GM23338 (cell line): Measurements from ENCODE around the gene ANKRD40. TPM values are rescaled to one million over a fixed set of nuclear protein-coding genes. Genes with fewer than 3 reads are reported as not detected.

Experiments
- ATAC-seq: fragments of 200-7000 bp; cut with Tn5 transposase; 3 replicates; pipeline ENCODE4 v1.9.1; 2020
- DNase-seq: peaks from one replicate; pipeline ENCODE4 v3.0.0-alpha.2; 2015; ENCODE audit warnings: low spot score
- H2AFZ ChIP-seq: fragments of 200-600 bp; sonication (generic); 2 replicates; pipeline ENCODE4 v1.8.0; 2016; ENCODE audit warnings: antibody characterized with exemption, mild to moderate bottlenecking, moderate library complexity
- H3F3A ChIP-seq: fragments of 200-600 bp; sonication (generic); replicated peaks from 2 replicates; pipeline ENCODE4 v1.8.0; 2017; ENCODE audit warnings: antibody characterized with exemption, mixed run types, low read depth
- H3K27ac ChIP-seq: fragments of 200-600 bp; sonication (generic); 2 replicates; pipeline ENCODE4 v1.6.1; 2016; ENCODE audit warnings: low read depth
- H3K27me3 ChIP-seq: fragments of 200-600 bp; sonication (generic); 2 replicates; pipeline ENCODE4 v1.8.0; 2016; ENCODE audit warnings: mild to moderate bottlenecking, mixed run types, moderate library complexity; ENCODE audit not compliant: insufficient read depth
- H3K36me3 ChIP-seq: fragments of 200-600 bp; sonication (generic); 2 replicates; pipeline ENCODE4 v1.8.0; 2016; ENCODE audit warnings: mild to moderate bottlenecking; ENCODE audit not compliant: insufficient read depth
- H3K4me1 ChIP-seq: fragments of 200-600 bp; sonication (generic); 2 replicates; pipeline ENCODE4 v1.8.0; 2016; ENCODE audit warnings: mild to moderate bottlenecking, moderate library complexity; ENCODE audit not compliant: insufficient read depth
- H3K4me2 ChIP-seq: fragments of 200-600 bp; sonication (generic); 2 replicates; pipeline ENCODE4 v1.7.1; 2017; ENCODE audit warnings: mixed run types
- H3K4me3 ChIP-seq: fragments of 200-600 bp; sonication (generic); 2 replicates; pipeline ENCODE4 v1.6.1; 2016; ENCODE audit warnings: mixed run types
- H3K79me2 ChIP-seq: fragments of 200-600 bp; sonication (generic); replicated peaks from 2 replicates; pipeline ENCODE4 v1.8.0; 2017; ENCODE audit warnings: mild to moderate bottlenecking; ENCODE audit not compliant: insufficient read depth
- H3K9me2 ChIP-seq: fragments of 200-600 bp; sonication (generic); 2 replicates; pipeline ENCODE4 v1.8.0; 2017; ENCODE audit not compliant: insufficient read depth
- H4K20me1 ChIP-seq: fragments of 200-600 bp; sonication (generic); replicated peaks from 2 replicates; pipeline ENCODE4 v1.8.0; 2017; ENCODE audit warnings: mild to moderate bottlenecking; ENCODE audit not compliant: insufficient read depth
- H3K27ac Mint-ChIP-seq: 2 replicates; pipeline ENCODE4 v1.8.0; 2020; ENCODE audit warnings: inconsistent platforms, mild to moderate bottlenecking, moderate library complexity, mixed read lengths
- H3K27me3 Mint-ChIP-seq: 3 replicates; pipeline ENCODE4 v1.8.0; 2022; ENCODE audit warnings: low read depth, mild to moderate bottlenecking, moderate library complexity, mixed read lengths, inconsistent platforms; ENCODE audit not compliant: insufficient read depth, poor library complexity
- H3K36me3 Mint-ChIP-seq: 3 replicates; pipeline ENCODE4 v1.8.0; 2021; ENCODE audit warnings: low read depth, mild to moderate bottlenecking, inconsistent platforms, moderate library complexity, mixed read lengths
- H3K4me1 Mint-ChIP-seq: 3 replicates; pipeline ENCODE4 v1.8.0; 2020; ENCODE audit warnings: mild to moderate bottlenecking, inconsistent platforms, mixed read lengths
- H3K4me3 Mint-ChIP-seq: 3 replicates; pipeline ENCODE4 v1.8.0; 2021; ENCODE audit warnings: moderate library complexity, mild to moderate bottlenecking, inconsistent platforms, mixed read lengths
- H3K9me3 Mint-ChIP-seq: 3 replicates; pipeline ENCODE4 v1.8.0; 2020; ENCODE audit warnings: moderate library complexity, mild to moderate bottlenecking, inconsistent platforms, mixed read lengths
- EZH2 ChIP-seq: fragments of 200-600 bp; sonication (generic); IDR thresholded peaks from one replicate; pipeline ENCODE4 v1.8.0; 2017; ENCODE audit warnings: antibody characterized with exemption, mild to moderate bottlenecking, low read depth; ENCODE audit not compliant: unreplicated experiment
- polyA plus RNA-seq: library from polyadenylated mRNA; unstranded; fragments of >200 nt; fragmentation: Nextera tagmentation; extraction: Ambion mirVana; gene quantifications from 2 replicates; pipeline ENCODE4 v1.2.1, GENCODE V29; 2016
- total RNA-seq: library from RNA; depleted of rRNA; stranded (reverse); fragments of >200 nt; shearing (Covaris generic); gene quantifications from 2 replicates; pipeline ENCODE4 v1.2.3, GENCODE V29; 2014
- TF ChIP-seq, protein P1 (sequence below): fragments of 250-450 bp; sonication (Bioruptor Pico); IDR thresholded peaks from 2 replicates; pipeline ENCODE4 v1.5.0; 2020; ENCODE audit warnings: mild to moderate bottlenecking, moderate library complexity

ANKRD40 gene
- total and polyA plus RNA-seq, 2 experiments from 2014 or later, result 19.0 to 42.1 TPM

DNA sequence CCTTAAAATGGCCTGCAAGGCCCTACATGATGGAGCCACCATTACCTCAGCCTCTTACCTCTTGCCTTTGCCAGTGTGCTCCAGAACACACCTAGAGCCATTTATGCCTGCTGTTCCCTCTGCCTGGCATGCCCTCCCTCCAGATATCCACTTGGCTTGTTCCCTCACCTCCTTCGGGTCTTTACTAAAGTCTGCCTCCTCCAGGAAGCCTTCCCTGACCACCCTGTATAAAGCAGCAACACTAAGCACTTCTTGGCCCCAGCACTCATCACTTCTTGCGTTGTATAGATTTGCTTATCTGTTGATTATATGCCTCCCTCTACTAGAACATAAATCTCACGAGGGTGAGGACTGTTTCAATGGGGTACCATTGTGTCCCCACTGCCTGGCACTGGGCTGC, 25.3 kb downstream of the ANKRD40 start:
- no peak for ATAC-seq
- Mint-ChIP-seq H3K9me3 (no peaks in the 10 kb centered on the region), H3K27ac (no peak overlapping the region), H3K36me3 (no peaks in the 10 kb centered on the region), H3K4me3 (no peak overlapping the region; the same call in 2 of the 3 replicates), H3K4me1 (peaks cover 22% of the 10 kb centered on the region), H3K27me3 (peaks cover 7% of the 10 kb centered on the region)
- no peaks in the 10 kb centered on the region for H3K9me2 ChIP-seq
- no peak for DNase-seq
- no peak overlapping the region for H3K4me2 ChIP-seq
- no peaks in the 10 kb centered on the region for H3K27me3 ChIP-seq
- TF ChIP-seq, protein P1, sequence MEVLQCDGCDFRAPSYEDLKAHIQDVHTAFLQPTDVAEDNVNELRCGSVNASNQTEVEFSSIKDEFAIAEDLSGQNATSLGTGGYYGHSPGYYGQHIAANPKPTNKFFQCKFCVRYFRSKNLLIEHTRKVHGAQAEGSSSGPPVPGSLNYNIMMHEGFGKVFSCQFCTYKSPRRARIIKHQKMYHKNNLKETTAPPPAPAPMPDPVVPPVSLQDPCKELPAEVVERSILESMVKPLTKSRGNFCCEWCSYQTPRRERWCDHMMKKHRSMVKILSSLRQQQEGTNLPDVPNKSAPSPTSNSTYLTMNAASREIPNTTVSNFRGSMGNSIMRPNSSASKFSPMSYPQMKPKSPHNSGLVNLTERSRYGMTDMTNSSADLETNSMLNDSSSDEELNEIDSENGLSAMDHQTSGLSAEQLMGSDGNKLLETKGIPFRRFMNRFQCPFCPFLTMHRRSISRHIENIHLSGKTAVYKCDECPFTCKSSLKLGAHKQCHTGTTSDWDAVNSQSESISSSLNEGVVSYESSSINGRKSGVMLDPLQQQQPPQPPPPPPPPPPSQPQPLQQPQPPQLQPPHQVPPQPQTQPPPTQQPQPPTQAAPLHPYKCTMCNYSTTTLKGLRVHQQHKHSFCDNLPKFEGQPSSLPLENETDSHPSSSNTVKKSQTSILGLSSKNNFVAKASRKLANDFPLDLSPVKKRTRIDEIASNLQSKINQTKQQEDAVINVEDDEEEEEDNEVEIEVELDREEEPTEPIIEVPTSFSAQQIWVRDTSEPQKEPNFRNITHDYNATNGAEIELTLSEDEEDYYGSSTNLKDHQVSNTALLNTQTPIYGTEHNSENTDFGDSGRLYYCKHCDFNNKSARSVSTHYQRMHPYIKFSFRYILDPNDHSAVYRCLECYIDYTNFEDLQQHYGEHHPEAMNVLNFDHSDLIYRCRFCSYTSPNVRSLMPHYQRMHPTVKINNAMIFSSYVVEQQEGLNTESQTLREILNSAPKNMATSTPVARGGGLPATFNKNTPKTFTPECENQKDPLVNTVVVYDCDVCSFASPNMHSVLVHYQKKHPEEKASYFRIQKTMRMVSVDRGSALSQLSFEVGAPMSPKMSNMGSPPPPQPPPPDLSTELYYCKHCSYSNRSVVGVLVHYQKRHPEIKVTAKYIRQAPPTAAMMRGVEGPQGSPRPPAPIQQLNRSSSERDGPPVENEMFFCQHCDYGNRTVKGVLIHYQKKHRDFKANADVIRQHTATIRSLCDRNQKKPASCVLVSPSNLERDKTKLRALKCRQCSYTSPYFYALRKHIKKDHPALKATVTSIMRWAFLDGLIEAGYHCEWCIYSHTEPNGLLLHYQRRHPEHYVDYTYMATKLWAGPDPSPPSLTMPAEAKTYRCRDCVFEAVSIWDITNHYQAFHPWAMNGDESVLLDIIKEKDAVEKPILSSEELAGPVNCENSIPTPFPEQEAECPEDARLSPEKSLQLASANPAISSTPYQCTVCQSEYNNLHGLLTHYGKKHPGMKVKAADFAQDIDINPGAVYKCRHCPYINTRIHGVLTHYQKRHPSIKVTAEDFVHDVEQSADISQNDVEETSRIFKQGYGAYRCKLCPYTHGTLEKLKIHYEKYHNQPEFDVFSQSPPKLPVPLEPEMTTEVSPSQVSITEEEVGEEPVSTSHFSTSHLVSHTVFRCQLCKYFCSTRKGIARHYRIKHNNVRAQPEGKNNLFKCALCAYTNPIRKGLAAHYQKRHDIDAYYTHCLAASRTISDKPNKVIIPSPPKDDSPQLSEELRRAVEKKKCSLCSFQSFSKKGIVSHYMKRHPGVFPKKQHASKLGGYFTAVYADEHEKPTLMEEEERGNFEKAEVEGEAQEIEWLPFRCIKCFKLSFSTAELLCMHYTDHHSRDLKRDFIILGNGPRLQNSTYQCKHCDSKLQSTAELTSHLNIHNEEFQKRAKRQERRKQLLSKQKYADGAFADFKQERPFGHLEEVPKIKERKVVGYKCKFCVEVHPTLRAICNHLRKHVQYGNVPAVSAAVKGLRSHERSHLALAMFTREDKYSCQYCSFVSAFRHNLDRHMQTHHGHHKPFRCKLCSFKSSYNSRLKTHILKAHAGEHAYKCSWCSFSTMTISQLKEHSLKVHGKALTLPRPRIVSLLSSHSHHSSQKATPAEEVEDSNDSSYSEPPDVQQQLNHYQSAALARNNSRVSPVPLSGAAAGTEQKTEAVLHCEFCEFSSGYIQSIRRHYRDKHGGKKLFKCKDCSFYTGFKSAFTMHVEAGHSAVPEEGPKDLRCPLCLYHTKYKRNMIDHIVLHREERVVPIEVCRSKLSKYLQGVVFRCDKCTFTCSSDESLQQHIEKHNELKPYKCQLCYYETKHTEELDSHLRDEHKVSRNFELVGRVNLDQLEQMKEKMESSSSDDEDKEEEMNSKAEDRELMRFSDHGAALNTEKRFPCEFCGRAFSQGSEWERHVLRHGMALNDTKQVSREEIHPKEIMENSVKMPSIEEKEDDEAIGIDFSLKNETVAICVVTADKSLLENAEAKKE (CRISPR knock-in tag), result no peak
- TF ChIP-seq EZH2, result no peak
- no peak overlapping the region for H3K27ac ChIP-seq
- H4K20me1 ChIP-seq, result no peaks in the 10 kb centered on the region
- no peaks in the 10 kb centered on the region for H3K36me3 ChIP-seq
- no peaks in the 10 kb centered on the region for H3F3A ChIP-seq
- no peak overlapping the region for H3K4me3 ChIP-seq
- 0 out of 2 replicates have a peak, but pooled peaks cover 3% of the 10 kb centered on the region for H3K4me1 ChIP-seq
- H2AFZ ChIP-seq, result no peak overlapping the region
- H3K79me2 ChIP-seq, result no peaks in the 10 kb centered on the region

DNA sequence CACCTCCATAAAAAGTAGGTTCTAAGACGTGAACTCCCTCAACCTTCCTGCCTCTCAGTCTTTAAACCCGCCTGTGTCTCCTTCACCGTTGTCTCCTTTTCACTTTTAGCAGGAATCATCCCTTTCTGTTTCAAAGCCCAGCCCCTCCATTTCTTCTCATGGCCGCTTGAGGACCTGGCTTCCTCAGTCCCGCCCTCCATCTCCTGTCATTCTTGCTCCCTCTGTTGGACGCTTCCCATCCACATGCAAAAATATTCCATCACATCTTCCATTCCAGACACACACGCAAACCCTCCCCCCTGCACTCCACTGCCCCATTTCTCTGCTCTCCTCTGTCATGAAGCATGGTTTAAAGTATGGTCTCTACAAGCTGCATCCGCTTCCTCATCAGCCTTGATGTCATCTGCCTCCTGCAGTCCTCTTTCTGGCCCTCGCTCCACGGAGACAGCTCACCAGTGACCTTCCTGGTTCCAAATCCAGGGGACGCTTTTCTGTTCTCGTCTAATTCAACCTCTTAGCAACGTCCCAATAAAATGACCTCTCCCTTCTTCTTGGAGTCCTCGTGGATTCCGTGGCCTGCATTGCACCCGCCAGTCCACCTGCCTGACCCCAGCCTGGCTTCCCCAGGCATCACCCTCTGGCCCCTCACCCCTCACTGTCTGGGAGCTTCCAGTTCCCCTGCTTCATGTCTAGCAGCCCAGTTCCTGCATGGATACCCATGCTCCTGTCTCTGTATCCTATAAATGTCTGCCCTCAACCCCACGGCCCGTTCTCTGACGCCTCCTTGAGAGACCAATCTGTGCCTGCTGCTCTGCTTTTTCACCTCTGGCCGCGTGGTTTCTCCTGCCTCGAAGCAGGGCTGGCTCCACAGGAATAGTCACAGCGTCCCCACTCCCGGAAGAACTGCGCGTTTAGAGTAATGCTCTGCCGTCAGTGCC, 26.2 kb downstream of the ANKRD40 start:
- peak; percentile 71 for DNase-seq
- Histone ChIP-seq H3K36me3 (no peaks in the 10 kb centered on the region), H3K4me3 (no peak overlapping the region), H3K27ac (no peak overlapping the region), H3K79me2 (no peaks in the 10 kb centered on the region), H4K20me1 (no peaks in the 10 kb centered on the region), H3K4me1 (0 out of 2 replicates have a peak, but pooled peaks cover 1% of the 10 kb centered on the region), H3K9me2 (no peaks in the 10 kb centered on the region), H2AFZ (peak overlapping the region; percentile 63), H3K4me2 (no peak overlapping the region), H3F3A (no peaks in the 10 kb centered on the region), H3K27me3 (no peaks in the 10 kb centered on the region)
- ATAC-seq, result peak; percentile 20
- Mint-ChIP-seq H3K27ac (no peak overlapping the region), H3K4me1 (peaks cover 21% of the 10 kb centered on the region), H3K36me3 (no peaks in the 10 kb centered on the region), H3K4me3 (no peak overlapping the region), H3K27me3 (peaks cover 9% of the 10 kb centered on the region), H3K9me3 (no peaks in the 10 kb centered on the region)
- TF ChIP-seq, protein P1 (CRISPR knock-in tag), result no peak
